Erythroblast (primary cell): ENCODE data around the gene ARL6IP4.

Experiments used
- DNase-seq, 2 experiments: peaks; one replicate each; lab custom pipeline; 2025; lab: John Stamatoyannopoulos, UW
- GATA1 ChIP-seq: IDR thresholded peaks from 2 replicates; pipeline ENCODE4 v1.6.1; 2011; ENCODE audit warnings: low read depth, mild to moderate bottlenecking, control low read depth, low read length, moderate library complexity
- POLR2A ChIP-seq: IDR thresholded peaks from 2 replicates; pipeline ENCODE4 v1.6.1; 2011; ENCODE audit warnings: mild to moderate bottlenecking, low read length

ARL6IP4 gene

GRCh38 chr12:122949405-122949804 is 31.1 kb upstream of the ARL6IP4 start:
- TF ChIP-seq GATA1 (no peak), POLR2A (no peak)
- DNase-seq, result no peak

- no peak for DNase-seq
- no peak for TF ChIP-seq GATA1
Measured at GRCh38 chr12:122949816-122950675, 30.4 kb upstream of the ARL6IP4 start.

GRCh38 chr12:122951406-122951805 is 29.1 kb upstream of the ARL6IP4 start:
- TF ChIP-seq POLR2A (no peak), GATA1 (no peak)
- peak in 1 of 2 experiments; percentile 56 for DNase-seq

GRCh38 chr12:122951979-122952892 is 28.2 kb upstream of the ARL6IP4 start:
- no peak for TF ChIP-seq POLR2A
- peak; percentile 72 to 86 for DNase-seq

- DNase-seq, result no peak
- no peak for TF ChIP-seq POLR2A
- TF ChIP-seq GATA1, result no peak
Measured at GRCh38 chr12:122955156-122955555, 25.3 kb upstream of the ARL6IP4 start.

- no peak for TF ChIP-seq POLR2A
- no peak for TF ChIP-seq GATA1
- no peak for DNase-seq
Measured at GRCh38 chr12:122956035-122956434, 24.4 kb upstream of the ARL6IP4 start.

- no peak for TF ChIP-seq GATA1
- no peak for TF ChIP-seq POLR2A
- DNase-seq, result no peak
Measured at GRCh38 chr12:122958198-122958888, 22.1 kb upstream of the ARL6IP4 start.

GRCh38 chr12:122959566-122960192 is 20.8 kb upstream of the ARL6IP4 start:
- DNase-seq, result no peak
- TF ChIP-seq GATA1, result no peak
- no peak for TF ChIP-seq POLR2A

- TF ChIP-seq POLR2A (no peak), GATA1 (no peak)
- DNase-seq, result no peak
Measured at GRCh38 chr12:122960193-122960569, 20.3 kb upstream of the ARL6IP4 start.

- peak; percentile 61 to 70 for DNase-seq
- TF ChIP-seq POLR2A (no peak), GATA1 (no peak)
Measured at GRCh38 chr12:122961531-122962329, 18.8 kb upstream of the ARL6IP4 start.

- no peak for TF ChIP-seq POLR2A
- no peak for TF ChIP-seq GATA1
- no peak for DNase-seq
Measured at GRCh38 chr12:122963941-122964265, 16.6 kb upstream of the ARL6IP4 start.

GRCh38 chr12:122964439-122965257 is 15.8 kb upstream of the ARL6IP4 start:
- TF ChIP-seq POLR2A (no peak), GATA1 (no peak)
- peak; percentile 63 to 88 for DNase-seq
